ENCODE measurements around the gene RASGRF1.

DNA sequence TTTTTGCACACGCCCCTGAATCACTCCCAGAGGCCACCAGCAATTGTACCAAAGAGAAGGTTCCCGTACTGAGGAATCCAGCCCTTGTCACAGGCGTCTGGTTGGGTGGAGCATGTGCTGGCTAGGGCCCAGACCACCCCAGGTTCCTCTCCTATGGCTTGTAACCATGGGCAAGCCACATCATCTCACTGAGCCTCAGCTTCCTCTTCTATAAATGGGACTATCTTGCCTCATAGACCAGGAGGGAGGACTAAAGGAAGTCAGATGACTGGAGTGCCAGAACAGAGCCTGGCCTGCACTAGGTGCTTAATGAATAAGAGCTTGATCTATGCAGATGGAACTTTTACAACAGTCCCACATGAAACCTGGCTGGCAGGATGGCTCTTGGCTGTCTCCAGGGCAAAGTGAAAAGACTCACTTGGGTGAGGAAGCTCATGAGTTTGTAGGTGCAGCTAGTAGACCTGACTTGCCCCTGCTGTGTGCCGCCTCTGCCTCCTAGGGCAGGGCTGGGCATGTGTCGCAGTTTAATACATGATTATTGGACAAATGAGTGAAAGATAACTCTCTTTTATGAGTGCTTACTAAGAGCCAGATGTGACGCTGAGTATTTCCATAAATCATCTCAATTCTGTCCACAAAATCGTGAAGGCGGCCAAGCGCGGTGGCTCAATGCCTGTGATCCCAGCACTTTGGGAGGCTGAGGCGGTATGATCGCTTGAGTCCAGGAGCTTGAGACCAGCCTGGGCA lies 175.1 kb downstream of the RASGRF1 start:
- TF ChIP-seq EP300 (IDR thresholded peaks at IDR 0.05; ENCODE audit: borderline replicate concordance) (no peak), RAD21 (IDR thresholded peaks at IDR 0.05; ENCODE audit: low read depth) (no peak), NFIC (IDR thresholded peaks at IDR 0.05) (no peak)
- TF ChIP-seq, protein P1, sequence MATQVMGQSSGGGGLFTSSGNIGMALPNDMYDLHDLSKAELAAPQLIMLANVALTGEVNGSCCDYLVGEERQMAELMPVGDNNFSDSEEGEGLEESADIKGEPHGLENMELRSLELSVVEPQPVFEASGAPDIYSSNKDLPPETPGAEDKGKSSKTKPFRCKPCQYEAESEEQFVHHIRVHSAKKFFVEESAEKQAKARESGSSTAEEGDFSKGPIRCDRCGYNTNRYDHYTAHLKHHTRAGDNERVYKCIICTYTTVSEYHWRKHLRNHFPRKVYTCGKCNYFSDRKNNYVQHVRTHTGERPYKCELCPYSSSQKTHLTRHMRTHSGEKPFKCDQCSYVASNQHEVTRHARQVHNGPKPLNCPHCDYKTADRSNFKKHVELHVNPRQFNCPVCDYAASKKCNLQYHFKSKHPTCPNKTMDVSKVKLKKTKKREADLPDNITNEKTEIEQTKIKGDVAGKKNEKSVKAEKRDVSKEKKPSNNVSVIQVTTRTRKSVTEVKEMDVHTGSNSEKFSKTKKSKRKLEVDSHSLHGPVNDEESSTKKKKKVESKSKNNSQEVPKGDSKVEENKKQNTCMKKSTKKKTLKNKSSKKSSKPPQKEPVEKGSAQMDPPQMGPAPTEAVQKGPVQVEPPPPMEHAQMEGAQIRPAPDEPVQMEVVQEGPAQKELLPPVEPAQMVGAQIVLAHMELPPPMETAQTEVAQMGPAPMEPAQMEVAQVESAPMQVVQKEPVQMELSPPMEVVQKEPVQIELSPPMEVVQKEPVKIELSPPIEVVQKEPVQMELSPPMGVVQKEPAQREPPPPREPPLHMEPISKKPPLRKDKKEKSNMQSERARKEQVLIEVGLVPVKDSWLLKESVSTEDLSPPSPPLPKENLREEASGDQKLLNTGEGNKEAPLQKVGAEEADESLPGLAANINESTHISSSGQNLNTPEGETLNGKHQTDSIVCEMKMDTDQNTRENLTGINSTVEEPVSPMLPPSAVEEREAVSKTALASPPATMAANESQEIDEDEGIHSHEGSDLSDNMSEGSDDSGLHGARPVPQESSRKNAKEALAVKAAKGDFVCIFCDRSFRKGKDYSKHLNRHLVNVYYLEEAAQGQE (IDR thresholded peaks at IDR 0.05; ENCODE audit: low read depth) = no peak
